HepG2 (cell line): ENCODE results near the gene SLC22A5. TPM values are rescaled to one million over a fixed set of nuclear protein-coding genes. Genes with fewer than 3 reads are reported as not detected.

Experiments used
- ARID3A ChIP-seq: IDR thresholded peaks from 2 replicates; pipeline ENCODE4 v1.6.1; 2012; ENCODE audit warnings: low read depth, low read length, improper control_type of control experiment
- E2F2 ChIP-seq: sonication (generic); formaldehyde crosslinking; IDR thresholded peaks from 2 replicates; pipeline ENCODE4 v1.4.0; 2020; ENCODE audit warnings: missing genetic modification reagents, borderline replicate concordance
- EED ChIP-seq: sonication (generic); formaldehyde crosslinking; IDR thresholded peaks from 2 replicates; pipeline ENCODE4 v1.5.0; 2020; ENCODE audit warnings: mild to moderate bottlenecking, missing genetic modification reagents
- GATAD2A ChIP-seq: IDR thresholded peaks from 2 replicates; pipeline ENCODE4 v1.6.1; 2016
- MAZ ChIP-seq, 2 experiments: sonication (generic) in 1 of 2; formaldehyde crosslinking in 1 of 2; IDR thresholded peaks; 2 replicates each; pipeline versions ENCODE4 v1.5.0 to v1.6.1; 2012 to 2020; ENCODE audit warnings: low read depth in 2 of 2, mild to moderate bottlenecking in 2 of 2, borderline replicate concordance in 1 of 2, improper control_type of control experiment in 1 of 2, low read length in 1 of 2, missing genetic modification reagents in 1 of 2, moderate library complexity in 1 of 2
- NCOA1 ChIP-seq: sonication (generic); formaldehyde crosslinking; IDR thresholded peaks from 2 replicates; pipeline ENCODE4 v1.9.0; 2021; ENCODE audit warnings: missing genetic modification reagents
- REPIN1 ChIP-seq: sonication (generic); formaldehyde crosslinking; IDR thresholded peaks from 2 replicates; pipeline ENCODE4 v1.8.0; 2022; ENCODE audit warnings: missing genetic modification reagents, low read depth, mild to moderate bottlenecking, borderline replicate concordance
- SOX13 ChIP-seq, 3 experiments: fragments of 450-650 bp in 1 of 3; sonication (generic) in 1 of 3; formaldehyde crosslinking in 1 of 3; IDR thresholded peaks in 2 of 3; conservative IDR thresholded peaks in 1 of 3; 2 replicates each; pipeline versions ENCODE4 v1.5.0 to v1.6.1; 2016 to 2020; ENCODE audit warnings: antibody characterized with exemption in 1 of 3, mild to moderate bottlenecking in 1 of 3, missing compliant biosample characterization in 1 of 3, missing genetic modification reagents in 1 of 3, moderate library complexity in 1 of 3
- UBTF ChIP-seq: sonication (generic); formaldehyde crosslinking; IDR thresholded peaks from 2 replicates; pipeline ENCODE4 v1.4.0; 2020; ENCODE audit warnings: mild to moderate bottlenecking, missing genetic modification reagents
- ZHX1 ChIP-seq: sonication (generic); formaldehyde crosslinking; IDR thresholded peaks from 2 replicates; pipeline ENCODE4 v1.8.1; 2022; ENCODE audit warnings: low read depth, mild to moderate bottlenecking, missing genetic modification reagents
- ZNF225 ChIP-seq: sonication (generic); formaldehyde crosslinking; IDR thresholded peaks from 2 replicates; pipeline ENCODE4 v1.4.0; 2020; ENCODE audit warnings: mild to moderate bottlenecking, missing genetic modification reagents
- ZNF382 ChIP-seq: sonication (generic); formaldehyde crosslinking; IDR thresholded peaks from 2 replicates; pipeline ENCODE4 v1.5.0; 2020; ENCODE audit warnings: missing genetic modification reagents, mild to moderate bottlenecking, borderline replicate concordance
- ZNF687 ChIP-seq: sonication (generic); formaldehyde crosslinking; IDR thresholded peaks from 2 replicates; pipeline ENCODE4 v1.5.1; 2020; ENCODE audit warnings: mild to moderate bottlenecking, missing genetic modification reagents, moderate library complexity
- ZNF891 ChIP-seq: sonication (generic); formaldehyde crosslinking; IDR thresholded peaks from 2 replicates; pipeline ENCODE4 v1.5.0; 2020; ENCODE audit warnings: mild to moderate bottlenecking, missing genetic modification reagents
- polyA plus RNA-seq, 8 experiments: library from polyadenylated mRNA; depleted of rRNA in 3 of 8; stranded (reverse) in 7 of 8; unstranded in 1 of 8; fragments of >200 nt; fragmentation: Illumina TruSeq in 4 of 8; extraction: Trizol in 4 of 8; gene quantifications; 2 replicates each; pipeline versions ENCODE4 v1.2.1 to v1.2.3, GENCODE V29; 2011 to 2016; ENCODE audit warnings: low read depth in 4 of 8, missing spikeins in 1 of 8, mixed read lengths in 1 of 8; ENCODE audit not compliant: insufficient read depth in 1 of 8
- total RNA-seq, 5 experiments: library from RNA; depleted of rRNA; stranded (reverse); fragments of >200 nt; fragmentation: Illumina TruSeq; extraction: Trizol; gene quantifications; 2 replicates each; pipeline ENCODE4 v1.2.3, GENCODE V29; 2016; ENCODE audit warnings: low read depth in 1 of 5

SLC22A5 gene
- total and polyA plus RNA-seq, 2 of the 13 experiments (the other 11 are each of a cell fraction or from before 2014, with no cell fraction given) = 7.1 to 15.1 TPM

- TF ChIP-seq ZHX1 = no peak
- peak; percentile 66 for TF ChIP-seq ZNF687 (CRISPR knock-in tag)
- TF ChIP-seq UBTF (CRISPR knock-in tag) = peak; percentile 34; the same call in 1 of the 2 replicates
- 0 out of 2 replicates have a peak, but pooled peaks have one; percentile 13 for TF ChIP-seq NCOA1 (CRISPR knock-in tag)
- no peak for TF ChIP-seq SOX13 (IDR thresholded peaks at IDR 0.05)
- TF ChIP-seq SOX13 (CRISPR knock-in tag; conservative IDR thresholded peaks at IDR 0.05 in 1 of 2, IDR thresholded peaks at IDR 0.05 in 1 of 2) = no peak
- TF ChIP-seq ZNF382 (CRISPR knock-in tag) = no peak
- peak; percentile 35; the same call in 1 of the 2 replicates for TF ChIP-seq GATAD2A (CRISPR knock-in tag)
- TF ChIP-seq MAZ (IDR thresholded peaks at IDR 0.05; ENCODE audit: borderline replicate concordance, low read depth, low read length) = no peak
- 0 out of 2 replicates have a peak, but pooled peaks have one; percentile 53 for TF ChIP-seq MAZ (CRISPR knock-in tag; IDR thresholded peaks at IDR 0.05; ENCODE audit: low read depth)
- TF ChIP-seq ZNF891 (CRISPR knock-in tag) = peak; percentile 54; the same call in 1 of the 2 replicates
- no peak for TF ChIP-seq E2F2
- TF ChIP-seq ZNF225 (CRISPR knock-in tag) = peak; percentile 61; the same call in 1 of the 2 replicates
- no peak for TF ChIP-seq ARID3A
- TF ChIP-seq EED (CRISPR knock-in tag) = no peak
- TF ChIP-seq REPIN1 (CRISPR knock-in tag) = peak; percentile 28; the same call in 1 of the 2 replicates
Observed at GRCh38 chr5:132386644-132387286, 17.3 kb downstream of the SLC22A5 start (continued).
